ENCODE measurements around the gene ARNT2. TPM values are rescaled to one million over a fixed set of nuclear protein-coding genes. Genes with fewer than 3 reads are reported as not detected.

ARNT2 gene
- total and polyA plus RNA-seq, 12 donors: 0.71 to 6.7 (median 4.0) TPM

GRCh38 chr15:80459818-80460217, 55.6 kb downstream of the ARNT2 start:
- intact Hi-C loops (cut with DNase I): loop anchor here in 8 of 10 donors (5.0 to 10.0 kb wide), 9 partner anchors 47 to 805 kb away; partner anchors contain the start of gene CEMIP (in 2 of the 8)

DNA sequence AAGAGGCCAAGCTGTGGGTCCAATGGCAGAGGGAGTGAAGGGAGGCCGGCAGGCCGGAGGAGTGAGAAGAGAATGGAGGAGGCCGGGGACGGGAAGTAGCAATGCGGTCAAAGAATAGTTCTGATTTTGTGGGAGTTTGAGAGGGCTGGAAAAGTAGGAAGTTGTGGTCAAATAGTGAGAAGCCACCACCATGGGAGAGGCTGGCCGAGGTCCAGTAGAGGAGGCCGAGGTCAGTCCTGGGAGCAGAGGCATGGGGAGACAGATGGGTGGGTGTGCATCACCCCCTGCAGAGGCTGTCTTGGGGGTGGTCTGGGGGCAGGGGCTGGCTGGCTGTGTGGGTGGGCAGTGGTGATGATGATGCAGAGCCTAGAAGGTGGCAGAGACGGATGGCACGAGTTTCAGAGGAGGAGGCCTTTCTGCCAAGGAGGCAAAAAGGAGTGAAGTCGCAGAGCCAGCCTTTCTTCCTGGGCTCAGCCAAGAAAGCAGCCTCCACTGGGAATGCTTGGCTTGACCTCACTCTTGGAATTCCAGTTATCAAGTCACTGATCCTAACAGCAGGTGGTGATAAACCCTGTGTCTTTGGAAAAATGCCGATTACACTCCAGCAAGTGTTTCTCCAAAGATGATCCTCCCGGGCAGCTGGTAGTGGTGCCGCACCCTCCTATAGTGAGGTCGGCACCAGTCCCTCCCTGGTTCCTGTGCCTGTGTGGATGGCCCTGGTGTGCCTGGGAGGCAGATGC, 57.3 kb downstream of the ARNT2 start:
- TF ChIP-seq, protein P1, sequence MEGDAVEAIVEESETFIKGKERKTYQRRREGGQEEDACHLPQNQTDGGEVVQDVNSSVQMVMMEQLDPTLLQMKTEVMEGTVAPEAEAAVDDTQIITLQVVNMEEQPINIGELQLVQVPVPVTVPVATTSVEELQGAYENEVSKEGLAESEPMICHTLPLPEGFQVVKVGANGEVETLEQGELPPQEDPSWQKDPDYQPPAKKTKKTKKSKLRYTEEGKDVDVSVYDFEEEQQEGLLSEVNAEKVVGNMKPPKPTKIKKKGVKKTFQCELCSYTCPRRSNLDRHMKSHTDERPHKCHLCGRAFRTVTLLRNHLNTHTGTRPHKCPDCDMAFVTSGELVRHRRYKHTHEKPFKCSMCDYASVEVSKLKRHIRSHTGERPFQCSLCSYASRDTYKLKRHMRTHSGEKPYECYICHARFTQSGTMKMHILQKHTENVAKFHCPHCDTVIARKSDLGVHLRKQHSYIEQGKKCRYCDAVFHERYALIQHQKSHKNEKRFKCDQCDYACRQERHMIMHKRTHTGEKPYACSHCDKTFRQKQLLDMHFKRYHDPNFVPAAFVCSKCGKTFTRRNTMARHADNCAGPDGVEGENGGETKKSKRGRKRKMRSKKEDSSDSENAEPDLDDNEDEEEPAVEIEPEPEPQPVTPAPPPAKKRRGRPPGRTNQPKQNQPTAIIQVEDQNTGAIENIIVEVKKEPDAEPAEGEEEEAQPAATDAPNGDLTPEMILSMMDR (IDR thresholded peaks at IDR 0.05): no peak
- 81 to 84% methylated on average over 14 of the region's 14 CpGs for WGBS, 2 donors
- Histone ChIP-seq H3K27ac (no peak overlapping the region), H3K36me3 (no peaks in the 10 kb centered on the region), H3K27me3 (peaks cover 0 to 87% (median 0%) of the 10 kb centered on the region in 7 donors), H3K9me3 (no peaks in the 10 kb centered on the region), H3K4me1 (peaks cover 0 to 13% (median 0%) of the 10 kb centered on the region in 9 donors), H3K4me3 (no peak overlapping the region)
- DNase-seq: no peak
- ATAC-seq: peak in 2 of 8 donors; percentile 22 to 29
- intact Hi-C loops (cut with DNase I): loop anchor here in 1 of 10 donors (10.0 kb wide), 1 partner anchor 493 kb away; no protein-coding TSS in a partner anchor

More at GRCh38 chr15:80459818-80460217, 55.6 kb downstream of the ARNT2 start:
- TF ChIP-seq, protein P1 (IDR thresholded peaks at IDR 0.05): no peak
- ATAC-seq: no peak
- no peaks in the 10 kb centered on the region for H3K36me3 ChIP-seq
- no peak overlapping the region for H3K4me3 ChIP-seq
- DNase-seq: no peak
- 78 to 79% methylated on average over 3 of the region's 3 CpGs for WGBS, 2 donors
- no peaks in the 10 kb centered on the region for H3K9me3 ChIP-seq
- H3K27ac ChIP-seq: no peak overlapping the region
- H3K27me3 ChIP-seq: peaks cover 0 to 85% (median 0%) of the 10 kb centered on the region in 7 donors
- H3K4me1 ChIP-seq: peaks cover 0 to 21% (median 0%) of the 10 kb centered on the region in 9 donors

- 79 to 87% methylated on average over 6 of the region's 6 CpGs for WGBS, 2 donors
- intact Hi-C loops (cut with DNase I): loop anchor here in 1 of 10 donors (10.0 kb wide), 1 partner anchor 493 kb away; no protein-coding TSS in a partner anchor
- no peak for DNase-seq
- H3K4me3 ChIP-seq: no peak overlapping the region
- no peak for ATAC-seq
- TF ChIP-seq, protein P1 (IDR thresholded peaks at IDR 0.05): no peak
- H3K27ac ChIP-seq: no peak overlapping the region
- no peaks in the 10 kb centered on the region for H3K36me3 ChIP-seq
- H3K9me3 ChIP-seq: no peaks in the 10 kb centered on the region
- H3K4me1 ChIP-seq: peaks cover 0 to 13% (median 0%) of the 10 kb centered on the region in 9 donors
- H3K27me3 ChIP-seq: peaks cover 0 to 87% (median 2%) of the 10 kb centered on the region in 7 donors
Measured at GRCh38 chr15:80462111-80462510, 57.9 kb downstream of the ARNT2 start.

DNA sequence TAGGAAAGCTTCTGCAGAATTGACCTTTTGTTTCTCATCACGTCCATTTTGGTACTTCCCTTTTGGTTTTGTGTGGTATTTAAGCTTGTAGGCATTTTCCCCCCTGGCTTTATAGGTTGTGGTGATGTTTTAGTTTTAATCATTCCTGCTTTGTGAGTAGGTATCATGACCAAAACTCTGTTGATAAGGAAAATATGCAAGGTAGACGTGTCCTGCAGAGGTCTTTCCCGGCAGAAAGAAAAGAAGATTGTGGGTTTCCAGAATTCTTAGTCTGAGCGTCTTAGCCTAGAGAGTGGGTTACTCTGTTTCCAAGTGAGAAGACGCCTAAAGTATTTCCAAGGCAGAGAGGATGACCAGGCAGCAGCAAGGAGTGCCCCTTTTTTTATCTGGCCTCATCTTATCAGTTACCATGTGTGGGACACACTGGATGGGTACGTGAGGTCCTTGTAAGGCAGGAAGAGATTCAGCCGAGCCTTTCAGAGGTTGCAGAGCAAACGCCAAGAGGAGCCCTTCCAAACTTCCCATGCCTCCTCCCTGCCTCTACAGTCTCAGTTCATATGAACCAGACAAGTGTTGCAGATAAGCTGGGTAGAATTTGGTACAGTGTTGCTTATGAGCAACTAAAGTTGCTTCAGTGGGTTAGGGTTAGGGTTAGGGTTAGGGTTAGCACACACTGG, 58.8 kb downstream of the ARNT2 start:
- Histone ChIP-seq H3K9me3 (no peaks in the 10 kb centered on the region), H3K4me3 (no peak overlapping the region), H3K36me3 (no peaks in the 10 kb centered on the region), H3K4me1 (peaks cover 0 to 13% (median 0%) of the 10 kb centered on the region in 9 donors), H3K27me3 (peaks cover 0 to 84% (median 3%) of the 10 kb centered on the region in 7 donors), H3K27ac (no peak overlapping the region)
- no peak for ATAC-seq
- WGBS, 2 donors: 76 to 81% methylated on average over 8 of the region's 8 CpGs
- intact Hi-C loops (cut with DNase I): loop anchor here in 1 of 10 donors (10.0 kb wide), 1 partner anchor 492 kb away; no protein-coding TSS in a partner anchor
- DNase-seq: no peak
- TF ChIP-seq, protein P1 (IDR thresholded peaks at IDR 0.05): no peak
